GM12892 (cell line): ENCODE data around the gene ALK.

Experiments
- DNase-seq: peaks from one replicate; pipeline ENCODE4 v3.0.0; 2011; ENCODE audit not compliant: insufficient read length
- FAIRE-seq: peaks from 2 replicates; lab custom pipeline; 2011; peaks lifted over from hg19 to GRCh38; lab: Jason Lieb, UNC
- POLR2A ChIP-seq: IDR thresholded peaks from 2 replicates; pipeline ENCODE4 v1.6.1; 2011; ENCODE audit warnings: low read depth, low read length, control low read depth
- POLR2AphosphoS5 ChIP-seq: IDR thresholded peaks from 2 replicates; pipeline ENCODE4 v1.6.1; 2011; ENCODE audit warnings: low read depth, low read length, control low read depth
- TAF1 ChIP-seq: IDR thresholded peaks from 2 replicates; pipeline ENCODE4 v1.6.1; 2011; ENCODE audit warnings: low read depth, mild to moderate bottlenecking, control low read depth, low read length, borderline replicate concordance

Gene ALK

GRCh38 chr2:29290293-29291047 is 630.9 kb downstream of the ALK start:
- TF ChIP-seq POLR2A = no peak
- no peak for TF ChIP-seq TAF1
- TF ChIP-seq POLR2AphosphoS5 = no peak
- FAIRE-seq (no peak), DNase-seq (no peak)

DNA sequence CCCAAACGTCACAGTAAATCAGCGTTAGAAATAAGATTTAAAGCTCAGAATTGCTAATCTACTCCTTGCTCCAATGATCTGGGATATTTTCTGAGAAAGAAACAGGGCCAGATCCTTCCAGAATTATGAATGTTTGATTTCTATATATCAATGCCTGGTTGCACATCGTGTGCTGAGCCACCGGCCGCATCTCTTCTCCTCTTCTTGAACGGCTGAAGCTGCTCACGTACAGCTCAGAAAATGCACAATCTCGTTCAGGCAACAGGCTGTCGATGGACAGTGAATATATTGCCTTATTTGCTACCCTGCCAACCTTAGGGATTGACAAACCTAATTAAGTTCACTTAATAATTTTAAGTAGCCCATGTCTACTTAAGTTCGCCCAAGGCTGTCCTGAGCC is 636.7 kb downstream of the ALK start:
- FAIRE-seq (no peak), DNase-seq (no peak)
- TF ChIP-seq POLR2AphosphoS5 (no peak), POLR2A (no peak), TAF1 (no peak)

DNA sequence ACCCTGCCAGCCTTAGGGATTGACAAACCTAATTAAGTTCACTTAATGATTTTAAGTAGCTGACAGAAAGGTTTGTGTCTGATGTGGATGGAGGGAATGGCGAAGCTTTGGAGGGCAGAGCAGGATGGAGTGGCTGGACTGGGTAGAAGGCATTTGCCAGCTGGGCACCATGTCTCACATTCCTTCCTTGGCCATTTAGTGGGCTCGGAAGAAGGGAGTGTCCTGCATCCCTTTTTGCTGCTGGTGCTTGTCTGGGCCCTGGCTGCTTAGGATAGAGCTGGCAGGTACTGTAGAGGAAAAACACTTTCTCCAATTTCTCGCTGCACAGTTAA is 639.5 kb downstream of the ALK start:
- DNase-seq (no peak), FAIRE-seq (no peak)

DNA sequence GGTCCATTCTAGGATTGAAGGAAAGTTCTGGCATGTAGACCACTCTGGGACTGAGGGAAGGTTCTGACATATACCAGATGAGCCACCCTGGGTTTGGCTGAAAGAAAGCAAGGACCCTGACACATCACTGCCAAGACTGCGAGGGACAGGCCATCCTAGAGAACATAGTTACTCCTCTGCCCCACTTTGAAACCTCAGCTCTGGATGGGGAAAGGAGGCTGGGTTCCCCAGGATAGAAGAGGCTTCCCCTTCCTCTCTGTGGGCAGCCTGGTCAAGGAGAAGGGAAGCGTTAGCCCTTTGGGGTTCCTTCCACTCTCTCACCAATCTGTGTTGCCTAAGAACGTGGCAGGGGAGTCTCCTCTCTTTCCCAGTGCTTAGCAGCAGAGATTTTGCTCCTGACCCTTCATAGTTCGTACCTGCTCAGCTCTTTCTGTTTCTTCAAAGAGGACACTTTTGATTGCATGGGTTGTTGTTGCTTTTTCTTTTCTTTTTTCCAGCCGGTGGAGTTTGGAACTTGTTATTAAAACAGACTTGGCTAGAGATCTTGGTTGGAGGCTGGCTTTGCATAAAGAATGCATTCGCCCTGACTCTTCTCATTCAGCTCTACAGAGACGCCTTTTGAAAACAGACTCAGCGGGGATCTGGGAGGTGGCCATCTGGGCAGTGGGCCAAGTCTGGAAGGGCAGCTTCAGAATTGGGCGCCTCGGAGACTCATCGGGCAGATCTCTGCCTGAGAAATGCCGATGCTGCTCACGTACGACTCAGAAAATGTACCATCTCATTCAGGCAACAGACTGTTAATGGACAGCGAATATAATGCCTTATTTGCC is 640.1 kb downstream of the ALK start:
- no peak for DNase-seq
- no peak for FAIRE-seq
- no peak for TF ChIP-seq POLR2A
- no peak for TF ChIP-seq TAF1
- TF ChIP-seq POLR2AphosphoS5 = no peak

More for the DNA sequence above, 639.5 kb downstream of the ALK start:
- no peak for TF ChIP-seq POLR2A
- TF ChIP-seq TAF1 = no peak
- TF ChIP-seq POLR2AphosphoS5 = no peak

DNA sequence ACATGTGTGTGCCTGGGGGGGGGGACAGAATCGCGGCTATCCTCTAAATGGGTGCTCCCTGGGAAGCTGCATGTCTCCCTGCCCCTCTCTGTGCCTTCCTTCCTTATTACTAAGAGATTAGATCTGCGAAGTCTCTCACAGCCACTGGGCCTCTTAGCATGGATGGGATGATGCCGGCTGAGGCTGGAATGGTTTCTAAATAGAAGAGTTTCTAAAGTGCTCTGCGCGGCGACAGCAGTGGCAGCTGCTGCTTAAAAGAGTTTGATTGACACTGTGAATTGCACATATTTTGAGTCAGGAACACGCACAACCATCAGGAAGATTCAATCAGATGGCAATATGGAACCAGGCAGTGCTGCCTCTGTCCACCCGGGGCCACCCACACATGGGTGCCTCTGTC is 642.4 kb downstream of the ALK start:
- TF ChIP-seq POLR2A = no peak
- no peak for TF ChIP-seq POLR2AphosphoS5
- TF ChIP-seq TAF1 = no peak
- no peak for DNase-seq
- no peak for FAIRE-seq

DNA sequence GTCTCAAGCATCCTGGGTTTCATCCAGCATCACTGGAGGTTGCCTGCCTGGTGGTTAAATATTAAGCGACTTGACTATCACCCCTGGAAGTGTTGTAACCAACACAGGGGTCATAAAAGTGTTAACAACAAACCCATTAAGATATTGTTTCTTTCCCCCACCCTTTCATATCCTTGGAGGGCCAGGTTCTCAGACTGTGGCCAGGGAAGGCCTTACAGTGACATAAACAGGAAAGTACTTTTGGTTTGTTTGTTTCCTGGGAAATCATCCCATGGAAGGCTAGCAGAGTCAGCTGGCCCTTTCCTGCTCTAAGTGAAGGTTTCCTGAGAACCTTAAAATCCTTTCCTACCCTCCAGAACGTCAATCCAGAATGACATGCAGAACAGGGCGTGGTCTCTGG is 645.2 kb downstream of the ALK start:
- TF ChIP-seq TAF1 (no peak), POLR2AphosphoS5 (no peak), POLR2A (no peak)
- FAIRE-seq (no peak), DNase-seq (no peak)

DNA sequence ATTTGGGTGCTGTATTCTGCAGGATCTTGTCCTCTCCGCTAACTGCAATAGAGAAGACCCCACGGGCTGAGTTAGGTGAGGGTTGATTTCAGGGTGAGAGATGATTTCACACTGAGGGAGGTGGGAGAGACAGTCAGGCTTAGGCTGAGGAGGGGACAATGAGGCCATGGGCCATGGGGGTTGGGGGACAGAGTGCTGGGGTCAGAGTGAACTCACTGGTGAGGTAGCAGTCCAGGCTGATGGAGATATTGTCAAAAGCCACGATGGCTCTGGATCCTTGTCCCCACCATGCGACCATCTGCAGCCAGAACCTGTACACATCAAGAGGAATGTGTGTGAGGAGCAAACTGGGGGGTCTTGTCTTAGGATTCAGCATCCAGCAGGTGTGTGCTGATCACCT is 646.2 kb downstream of the ALK start:
- FAIRE-seq (no peak), DNase-seq (no peak)
- TF ChIP-seq TAF1 (no peak), POLR2A (no peak), POLR2AphosphoS5 (no peak)

DNA sequence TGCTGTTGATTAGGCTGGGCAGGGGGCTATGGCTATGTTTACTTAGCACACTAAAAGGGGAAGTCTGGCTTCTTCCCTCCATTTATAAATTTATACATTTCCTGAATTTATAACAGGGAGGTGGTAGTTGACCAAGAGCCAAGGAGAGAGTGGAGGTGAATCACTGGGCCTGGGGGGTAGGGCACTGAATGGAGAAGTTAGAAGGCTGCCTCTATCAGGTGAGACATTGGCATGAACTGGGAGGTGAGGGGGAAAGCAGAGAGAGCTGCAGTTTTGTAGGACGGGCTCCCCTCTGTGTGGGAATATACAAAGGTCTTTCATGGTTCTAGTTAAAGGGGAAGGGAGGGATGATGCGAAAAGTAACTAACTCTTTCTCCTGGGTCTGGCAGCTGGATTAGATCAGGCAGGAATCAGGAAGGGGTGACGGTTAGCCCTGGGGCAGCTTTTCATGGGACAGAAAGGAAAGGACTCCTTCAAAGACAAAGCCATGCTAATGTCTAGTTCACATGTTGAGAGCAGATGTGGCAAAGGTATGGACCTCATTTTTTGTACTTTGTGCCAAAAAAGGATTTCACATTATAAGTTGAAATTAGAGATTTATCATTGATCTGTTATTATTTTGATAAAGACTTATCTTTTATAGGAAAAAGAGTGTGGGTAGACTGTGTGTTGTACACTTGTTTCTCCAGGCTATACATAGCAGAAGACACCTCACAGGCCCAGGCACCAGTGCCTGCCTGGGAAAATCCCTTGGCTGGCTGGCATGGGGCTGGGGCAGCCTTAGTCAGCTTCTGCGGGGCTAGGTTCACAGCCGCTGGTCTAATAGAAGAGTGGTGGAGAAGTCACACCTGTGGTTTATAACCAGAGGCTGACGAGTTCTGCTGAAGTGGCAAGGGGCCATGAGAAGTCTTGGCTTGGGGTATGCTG is 647.4 kb downstream of the ALK start:
- DNase-seq = no peak
- TF ChIP-seq POLR2A (no peak), POLR2AphosphoS5 (no peak), TAF1 (no peak)
- no peak for FAIRE-seq

GRCh38 chr2:29273004-29273684 is 648.2 kb downstream of the ALK start:
- TF ChIP-seq TAF1 (no peak), POLR2A (no peak), POLR2AphosphoS5 (no peak)
- FAIRE-seq = no peak

GRCh38 chr2:29272311-29272710 is 649.1 kb downstream of the ALK start:
- FAIRE-seq (no peak), DNase-seq (no peak)
- TF ChIP-seq TAF1 (no peak), POLR2AphosphoS5 (no peak), POLR2A (no peak)

More at GRCh38 chr2:29273004-29273684, 648.2 kb downstream of the ALK start:
- no peak for DNase-seq

DNA sequence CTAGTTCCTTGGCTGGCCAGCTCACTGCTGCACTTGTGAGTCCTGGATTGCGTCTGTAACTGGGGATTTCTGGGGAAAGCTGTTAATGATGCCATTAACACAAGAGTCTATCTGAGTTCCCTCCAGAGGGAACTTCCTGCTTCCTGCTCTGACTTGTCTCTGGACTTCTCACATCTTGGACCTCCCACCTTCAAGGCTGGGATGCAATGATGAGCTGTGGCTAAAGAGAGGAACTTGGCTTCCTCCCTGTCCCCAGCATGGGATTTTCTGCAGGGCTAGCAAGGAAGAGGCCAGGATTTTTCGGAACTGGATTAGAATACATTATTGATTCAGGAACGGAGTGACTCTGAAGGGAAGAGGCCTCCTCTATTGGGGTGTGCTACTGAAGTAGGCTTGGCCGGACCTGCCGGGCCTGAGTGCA is 650.7 kb downstream of the ALK start:
- DNase-seq (no peak), FAIRE-seq (no peak)
- TF ChIP-seq POLR2AphosphoS5 (no peak), POLR2A (no peak), TAF1 (no peak)
